ENCODE data around the gene NAA15. TPM values are rescaled to one million over a fixed set of nuclear protein-coding genes. Genes with fewer than 3 reads are reported as not detected.

The NAA15 gene
- total and polyA plus RNA-seq, 8 donors, result 4.8 to 55.1 (median 19.0) TPM

DNA sequence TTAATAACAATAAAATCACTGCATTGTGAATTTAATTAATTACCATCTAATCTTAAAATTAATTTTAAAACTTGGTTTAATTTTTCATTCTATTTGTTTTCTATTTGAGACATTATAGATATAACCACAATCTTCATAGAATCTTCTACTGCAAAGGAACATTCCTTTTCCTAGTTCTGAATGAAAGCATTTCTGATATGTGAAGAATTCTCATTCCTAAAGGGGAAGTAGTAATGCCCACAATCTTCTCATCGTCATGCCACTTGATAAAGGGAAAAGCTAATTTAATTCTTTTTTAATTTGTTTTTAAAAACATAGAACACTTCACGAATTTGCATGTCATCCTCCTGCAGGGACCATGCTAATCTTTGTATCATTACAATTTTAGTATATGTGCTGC, 45.0 kb upstream of the NAA15 start:
- 53 to 63% (median 56%) methylated on average over 2 of the region's 2 CpGs for WGBS, 5 donors
- H3K27ac ChIP-seq, result no peak overlapping the region

DNA sequence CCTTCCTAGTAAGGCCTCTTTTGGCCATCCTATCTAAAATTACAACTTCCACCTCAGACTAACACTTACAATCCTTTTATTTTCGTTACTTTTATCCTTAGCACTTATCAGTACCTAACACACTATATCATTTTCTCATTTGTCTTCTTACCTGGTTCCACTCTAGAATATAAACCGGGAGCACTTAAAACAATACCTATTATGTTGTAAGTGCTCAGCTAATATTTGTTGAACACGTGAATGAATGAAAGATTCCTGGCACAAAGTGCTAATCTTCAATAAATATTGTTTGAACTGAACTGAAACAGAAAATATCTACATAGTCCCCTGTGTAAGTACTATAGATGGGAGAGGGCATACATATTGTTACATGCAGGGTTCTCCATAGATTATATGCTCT, 35.7 kb upstream of the NAA15 start:
- Histone ChIP-seq H3K27ac (no peak overlapping the region), H3K4me3 (no peak overlapping the region), H3K36me3 (no peaks in the 10 kb centered on the region), H3K27me3 (no peaks in the 10 kb centered on the region), H3K9me3 (no peaks in the 10 kb centered on the region), H3K4me1 (peaks cover 6 to 21% (median 14%) of the 10 kb centered on the region in 4 donors)
- intact Hi-C loops (cut with DNase I; ENCODE audit: low total_unique reads), result no loop called here
- WGBS, 5 donors, result 14 to 36% (median 31%) methylated on average over 3 of the region's 3 CpGs
- DNase-seq, result peak in 1 of 2 donors; percentile 23
- TF ChIP-seq, protein P1, sequence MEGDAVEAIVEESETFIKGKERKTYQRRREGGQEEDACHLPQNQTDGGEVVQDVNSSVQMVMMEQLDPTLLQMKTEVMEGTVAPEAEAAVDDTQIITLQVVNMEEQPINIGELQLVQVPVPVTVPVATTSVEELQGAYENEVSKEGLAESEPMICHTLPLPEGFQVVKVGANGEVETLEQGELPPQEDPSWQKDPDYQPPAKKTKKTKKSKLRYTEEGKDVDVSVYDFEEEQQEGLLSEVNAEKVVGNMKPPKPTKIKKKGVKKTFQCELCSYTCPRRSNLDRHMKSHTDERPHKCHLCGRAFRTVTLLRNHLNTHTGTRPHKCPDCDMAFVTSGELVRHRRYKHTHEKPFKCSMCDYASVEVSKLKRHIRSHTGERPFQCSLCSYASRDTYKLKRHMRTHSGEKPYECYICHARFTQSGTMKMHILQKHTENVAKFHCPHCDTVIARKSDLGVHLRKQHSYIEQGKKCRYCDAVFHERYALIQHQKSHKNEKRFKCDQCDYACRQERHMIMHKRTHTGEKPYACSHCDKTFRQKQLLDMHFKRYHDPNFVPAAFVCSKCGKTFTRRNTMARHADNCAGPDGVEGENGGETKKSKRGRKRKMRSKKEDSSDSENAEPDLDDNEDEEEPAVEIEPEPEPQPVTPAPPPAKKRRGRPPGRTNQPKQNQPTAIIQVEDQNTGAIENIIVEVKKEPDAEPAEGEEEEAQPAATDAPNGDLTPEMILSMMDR (IDR thresholded peaks at IDR 0.05), result no peak
- no peak for TF ChIP-seq POLR2AphosphoS5 (IDR thresholded peaks at IDR 0.05)

More for the DNA sequence above, 45.0 kb upstream of the NAA15 start:
- no peaks in the 10 kb centered on the region for H3K4me1 ChIP-seq
- intact Hi-C loops (cut with DNase I; ENCODE audit: low total_unique reads), result no loop called here
- no peak for DNase-seq
- no peaks in the 10 kb centered on the region for H3K36me3 ChIP-seq
- H3K27me3 ChIP-seq, result no peaks in the 10 kb centered on the region
- H3K9me3 ChIP-seq, result no peaks in the 10 kb centered on the region
- no peak overlapping the region for H3K4me3 ChIP-seq
- TF ChIP-seq POLR2AphosphoS5 (IDR thresholded peaks at IDR 0.05) (no peak), EP300 (IDR thresholded peaks at IDR 0.05) (no peak), POLR2A (IDR thresholded peaks at IDR 0.05) (no peak)
- TF ChIP-seq, protein P1 (IDR thresholded peaks at IDR 0.05), result no peak

DNA sequence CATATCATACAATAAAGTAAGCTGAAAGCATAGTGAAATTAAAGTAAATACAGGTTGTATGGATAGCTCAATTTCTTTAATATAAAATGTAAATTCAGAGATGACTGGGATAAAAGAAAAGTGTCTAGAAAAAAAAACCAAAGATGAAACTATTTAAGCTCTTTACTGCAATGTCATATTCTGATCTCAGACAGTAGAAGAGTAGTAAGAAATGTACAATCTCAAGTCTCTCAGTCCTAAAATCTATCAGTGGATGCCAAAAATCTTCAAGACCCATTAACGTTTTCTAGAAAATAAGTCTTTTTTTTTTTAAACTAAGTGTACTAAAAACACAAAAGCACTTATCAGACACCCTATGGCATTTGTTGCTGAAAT, 35.1 kb upstream of the NAA15 start:
- peaks cover 6 to 21% (median 14%) of the 10 kb centered on the region in 4 donors for H3K4me1 ChIP-seq
- no peaks in the 10 kb centered on the region for H3K27me3 ChIP-seq
- H3K4me3 ChIP-seq, result peak overlapping the region; percentile 31 to 37 (median 34)
- peak overlapping the region in 3 of 5 donors; percentile 41 to 73 (median 61) for H3K27ac ChIP-seq
- TF ChIP-seq POLR2A (IDR thresholded peaks at IDR 0.05) (no peak), POLR2AphosphoS5 (IDR thresholded peaks at IDR 0.05) (no peak), EP300 (IDR thresholded peaks at IDR 0.05) (no peak)
- TF ChIP-seq, protein P1 (IDR thresholded peaks at IDR 0.05), result no peak
- no peaks in the 10 kb centered on the region for H3K9me3 ChIP-seq
- no peaks in the 10 kb centered on the region for H3K36me3 ChIP-seq
- intact Hi-C loops (cut with DNase I; ENCODE audit: low total_unique reads), result no loop called here
- WGBS, 5 donors, result 0 to 4% (median 0%) methylated on average over 1 of the region's 1 CpG
- DNase-seq, result no peak

DNA sequence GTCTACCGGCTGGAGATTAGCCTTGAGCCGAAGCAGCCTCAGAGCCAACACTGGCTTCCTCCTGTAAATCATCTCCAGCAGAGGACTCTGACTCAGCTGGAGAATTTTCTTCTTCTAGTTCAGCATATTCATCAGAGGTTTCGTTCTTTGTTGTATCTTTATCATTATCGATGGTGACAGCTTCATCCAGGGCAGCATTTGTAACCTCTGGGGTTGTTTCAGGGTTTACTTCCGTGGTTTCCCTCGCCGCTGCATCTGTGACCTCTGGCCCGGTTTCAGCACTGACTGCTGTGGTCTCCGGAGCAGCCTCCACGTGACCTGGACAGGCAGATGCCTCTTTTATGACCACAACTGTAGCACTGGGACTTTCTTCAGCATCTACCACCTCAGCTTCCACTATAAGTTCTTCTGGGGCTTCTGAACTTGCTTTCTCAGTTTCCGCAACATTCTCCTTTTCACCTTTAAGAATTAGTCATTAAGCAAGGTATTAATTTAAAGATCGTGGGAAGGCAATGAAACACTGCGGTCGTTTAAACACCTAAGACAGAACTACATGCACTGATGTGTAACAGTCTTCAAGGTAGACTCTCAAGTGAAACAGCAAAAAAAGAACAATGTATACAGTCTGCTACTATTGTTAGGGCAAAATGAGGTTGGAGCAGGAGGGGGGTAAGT, 34.6 kb upstream of the NAA15 start:
- peak overlapping the region in 3 of 5 donors; percentile 41 to 73 (median 61) for H3K27ac ChIP-seq
- TF ChIP-seq POLR2AphosphoS5 (IDR thresholded peaks at IDR 0.05), result no peak
- TF ChIP-seq, protein P1 (IDR thresholded peaks at IDR 0.05), result no peak
- TF ChIP-seq POLR2A (IDR thresholded peaks at IDR 0.05), result no peak
- TF ChIP-seq EP300 (IDR thresholded peaks at IDR 0.05), result no peak
- H3K9me3 ChIP-seq, result no peaks in the 10 kb centered on the region
- no peaks in the 10 kb centered on the region for H3K36me3 ChIP-seq
- WGBS, 5 donors, result 8 to 12% (median 8%) methylated on average over 14 of the region's 14 CpGs
- intact Hi-C loops (cut with DNase I; ENCODE audit: low total_unique reads), result no loop called here
- H3K4me3 ChIP-seq, result peak overlapping the region; percentile 31 to 37 (median 34)
- peaks cover 6 to 21% (median 14%) of the 10 kb centered on the region in 4 donors for H3K4me1 ChIP-seq
- DNase-seq, result peak; percentile 71 to 76
- no peaks in the 10 kb centered on the region for H3K27me3 ChIP-seq

Measured in stomach (tissue), 9 donors.